Liver (tissue), 9 donors: ENCODE measurements around the gene BEST4. TPM values are rescaled to one million over a fixed set of nuclear protein-coding genes. Genes with fewer than 3 reads are reported as not detected.

ENCODE experiments used
- DNase-seq: peaks from one replicate; pipeline ENCODE4 v3.0.0-alpha.2; 2017; ENCODE audit warnings: low spot score
- H3K27ac ChIP-seq, 2 donors: one replicate each; pipeline ENCODE4 v1.7.0; 2013; ENCODE audit warnings: inconsistent platforms in 2 of 2, low read length in 2 of 2, control low read depth in 1 of 2, low read depth in 1 of 2, mild to moderate bottlenecking in 1 of 2
- H3K27me3 ChIP-seq, 4 donors: one replicate each; pipeline versions ENCODE4 v1.6.1 to v1.7.0; 2013; ENCODE audit warnings: low read length in 3 of 4, inconsistent platforms in 1 of 4, mild to moderate bottlenecking in 1 of 4, moderate library complexity in 1 of 4; ENCODE audit not compliant: control insufficient read depth in 4 of 4, insufficient read depth in 4 of 4
- H3K36me3 ChIP-seq, 4 donors: one replicate each; pipeline versions ENCODE4 v1.6.1 to v1.7.0; 2013; ENCODE audit warnings: low read length in 3 of 4, mild to moderate bottlenecking in 3 of 4, low read depth in 1 of 4, moderate library complexity in 1 of 4; ENCODE audit not compliant: control insufficient read depth in 4 of 4, insufficient read depth in 3 of 4
- H3K4me1 ChIP-seq, 4 donors: one replicate each; pipeline versions ENCODE4 v1.6.1 to v1.7.0; 2013; ENCODE audit warnings: low read length in 3 of 4, mild to moderate bottlenecking in 3 of 4, moderate library complexity in 1 of 4; ENCODE audit not compliant: control insufficient read depth in 4 of 4, insufficient read depth in 4 of 4
- H3K4me3 ChIP-seq, 3 donors: one replicate each; pipeline versions ENCODE4 v1.6.1 to v1.7.0; 2013; ENCODE audit warnings: low read length in 3 of 3, control low read depth in 1 of 3, low read depth in 1 of 3, mild to moderate bottlenecking in 1 of 3
- H3K9ac ChIP-seq, 2 donors: one replicate each; pipeline ENCODE4 v1.7.0; 2013; ENCODE audit warnings: low read length in 2 of 2, mild to moderate bottlenecking in 2 of 2, moderate library complexity in 2 of 2, control low read depth in 1 of 2, low read depth in 1 of 2
- H3K9me3 ChIP-seq, 4 donors: one replicate each; pipeline versions ENCODE4 v1.6.1 to v1.7.0; 2013; ENCODE audit warnings: low read length in 3 of 4; ENCODE audit not compliant: control insufficient read depth in 4 of 4
- ATF3 ChIP-seq: IDR thresholded peaks from 2 replicates; pipeline ENCODE4 v1.6.1; 2016; ENCODE audit warnings: antibody characterized with exemption
- CTCF ChIP-seq: fragments of 150-350 bp; IDR thresholded peaks from 2 replicates; pipeline ENCODE4 v1.5.1; 2017; ENCODE audit warnings: improper control_type of control experiment, low read depth, low read length; ENCODE audit not compliant: missing input control
- HNF4A ChIP-seq, 2 donors: conservative IDR thresholded peaks; 2 replicates each; pipeline ENCODE4 v1.6.1; 2016; ENCODE audit warnings: antibody characterized with exemption in 2 of 2, mild to moderate bottlenecking in 2 of 2
- JUND ChIP-seq, 2 donors: IDR thresholded peaks; 2 replicates each; pipeline ENCODE4 v1.6.1; 2016; ENCODE audit warnings: antibody characterized with exemption in 2 of 2
- MAX ChIP-seq: IDR thresholded peaks from 2 replicates; pipeline ENCODE4 v1.6.1; 2016; ENCODE audit warnings: antibody characterized with exemption
- RAD21 ChIP-seq, 2 donors: IDR thresholded peaks; 2 replicates each; pipeline ENCODE4 v1.6.1; 2016; ENCODE audit warnings: antibody characterized with exemption in 2 of 2, mild to moderate bottlenecking in 2 of 2
- REST ChIP-seq: IDR thresholded peaks from 2 replicates; pipeline ENCODE4 v1.6.1; 2016; ENCODE audit warnings: antibody characterized with exemption, mild to moderate bottlenecking
- SP1 ChIP-seq: IDR thresholded peaks from 2 replicates; pipeline ENCODE4 v1.6.1; 2018; ENCODE audit warnings: antibody characterized with exemption, mild to moderate bottlenecking
- TAF1 ChIP-seq: conservative IDR thresholded peaks from 2 replicates; pipeline ENCODE4 v1.6.1; 2016; ENCODE audit warnings: antibody characterized with exemption, mild to moderate bottlenecking
- YY1 ChIP-seq: IDR thresholded peaks from 2 replicates; pipeline ENCODE4 v1.6.1; 2016; ENCODE audit warnings: antibody characterized with exemption, mild to moderate bottlenecking
- ZBTB33 ChIP-seq: IDR thresholded peaks from 2 replicates; pipeline ENCODE4 v1.6.1; 2016; ENCODE audit warnings: antibody characterized with exemption
- WGBS: extraction: QIAGEN DNeasy Blood & Tissue Kit; methylation state at CpG from one replicate; pipeline ENCODE4 v1.1.7; 2013; 5-methylcytosine and 5-hydroxymethylcytosine counted together
- polyA plus RNA-seq, 2 donors: library from polyadenylated mRNA; stranded (reverse) in 1 of 2; unstranded in 1 of 2; fragments of 200-250 nt in 1 of 2; fragments of >200 nt in 1 of 2; fragmentation: Nextera tagmentation in 1 of 2; extraction: Ambion mirVana in 1 of 2; gene quantifications; one replicate each; pipeline versions ENCODE4 v1.2.1 to v1.2.3, GENCODE V29; 2013 to 2015
- total RNA-seq, 2 donors: library from RNA; depleted of rRNA; stranded (reverse); fragments of >200 nt; gene quantifications; one replicate each; pipeline ENCODE4 v1.2.3, GENCODE V29; 2014
- donor health status: healthy.
- donor health status: healthy.
- donor health status: healthy.
- donor health status: healthy.
- donor health status: healthy.

Gene BEST4
- total and polyA plus RNA-seq, 4 donors = 0.05 TPM; not detected in 3

GRCh38 chr1:44828003-44828651, 40.2 kb upstream of the BEST4 start:
- Histone ChIP-seq H3K9ac (no peak overlapping the region), H3K4me3 (no peak overlapping the region), H3K27ac (no peak overlapping the region), H3K4me1 (peaks cover 0 to 3% (median 1%) of the 10 kb centered on the region in 4 donors), H3K27me3 (no peaks in the 10 kb centered on the region), H3K36me3 (no peaks in the 10 kb centered on the region), H3K9me3 (no peaks in the 10 kb centered on the region)
- no peak for DNase-seq
- no peak for TF ChIP-seq CTCF
- TF ChIP-seq MAX = no peak
- TF ChIP-seq REST = no peak
- no peak for TF ChIP-seq JUND (IDR thresholded peaks at IDR 0.05)
- 98% methylated on average over 21 of the region's 21 CpGs for WGBS

GRCh38 chr1:44827197-44828002, 39.4 kb upstream of the BEST4 start:
- no peak for DNase-seq
- no peak overlapping the region for H3K27ac ChIP-seq
- no peak overlapping the region for H3K4me3 ChIP-seq
- no peaks in the 10 kb centered on the region for H3K27me3 ChIP-seq
- H3K9me3 ChIP-seq = no peaks in the 10 kb centered on the region
- no peak overlapping the region for H3K9ac ChIP-seq
- peaks cover 0 to 3% (median 1%) of the 10 kb centered on the region in 4 donors for H3K4me1 ChIP-seq
- TF ChIP-seq REST = no peak
- no peak for TF ChIP-seq YY1
- TF ChIP-seq SP1 = no peak
- TF ChIP-seq RAD21 (IDR thresholded peaks at IDR 0.05) = no peak
- TF ChIP-seq ZBTB33 = no peak
- no peak for TF ChIP-seq ATF3
- no peak for TF ChIP-seq TAF1
- no peak for TF ChIP-seq JUND (IDR thresholded peaks at IDR 0.05)
- TF ChIP-seq HNF4A (conservative IDR thresholded peaks at IDR 0.05) = no peak
- TF ChIP-seq MAX = no peak
- WGBS = 92% methylated on average over 28 of the region's 28 CpGs
- no peaks in the 10 kb centered on the region for H3K36me3 ChIP-seq
